ENCODE measurements around the gene FLNB. TPM values are rescaled to one million over a fixed set of nuclear protein-coding genes. Genes with fewer than 3 reads are reported as not detected.

The FLNB gene
- total and polyA plus RNA-seq, 9 of the 15 experiments (the other 6 are each of a cell fraction or from before 2014, with no cell fraction given) = 9.4 to 48.1 (median 25.6) TPM

DNA sequence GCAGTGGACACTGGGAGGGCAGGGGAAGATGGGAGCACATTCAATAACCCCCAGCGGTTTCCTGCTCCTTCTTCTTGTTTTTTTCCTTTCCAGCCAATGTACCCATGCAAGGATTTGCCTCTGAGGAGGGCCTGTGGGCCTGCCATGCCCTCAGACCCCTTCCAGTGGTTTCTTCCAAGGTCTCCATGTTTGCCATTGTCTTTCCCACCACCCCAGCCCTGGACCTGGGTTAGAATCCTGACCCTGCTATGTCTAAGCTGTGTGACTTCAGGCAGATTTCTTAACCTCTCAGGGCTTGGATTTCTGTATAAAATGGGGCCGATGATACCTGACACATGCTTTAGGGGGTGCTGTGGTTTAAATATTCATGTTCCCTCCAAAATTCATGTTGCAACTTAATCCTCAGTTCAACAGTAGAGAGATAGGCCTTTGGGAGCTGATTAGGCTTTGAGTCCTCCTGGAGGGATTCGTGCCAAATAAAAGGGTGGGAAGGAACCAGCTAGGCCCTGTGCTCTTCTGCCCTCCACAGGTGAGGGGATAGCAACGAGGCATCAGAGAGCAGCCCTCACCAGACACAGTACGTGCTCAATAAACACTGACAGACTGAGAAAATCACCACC is 46.3 kb upstream of the FLNB start (continued):
- TF ChIP-seq CBX3 (IDR thresholded peaks at IDR 0.05; ENCODE audit: borderline replicate concordance in 1 of 2, low read length in 2 of 2) = 0 out of 3 replicates have a peak, but pooled peaks of 1 of the 2 experiments have one; percentile 47
- peak; percentile 95 for TF ChIP-seq ZFP36 (IDR thresholded peaks at IDR 0.05; ENCODE audit: low read depth, low read length, partially characterized antibody)
- peak; percentile 41; the same call in 1 of the 2 replicates for TF ChIP-seq L3MBTL2 (IDR thresholded peaks at IDR 0.05)
- TF ChIP-seq ZEB2 (IDR thresholded peaks at IDR 0.05) = 0 out of 2 replicates have a peak, but pooled peaks have one; percentile 17
- TF ChIP-seq MEF2A (IDR thresholded peaks at IDR 0.05; ENCODE audit: control insufficient read depth, low read depth, low read length) = no peak
- peak; percentile 62 to 76 for TF ChIP-seq RAD21 (CRISPR knock-in tag; conservative IDR thresholded peaks at IDR 0.05 in 1 of 2, IDR thresholded peaks at IDR 0.05 in 1 of 2)
- TF ChIP-seq, protein P1, sequence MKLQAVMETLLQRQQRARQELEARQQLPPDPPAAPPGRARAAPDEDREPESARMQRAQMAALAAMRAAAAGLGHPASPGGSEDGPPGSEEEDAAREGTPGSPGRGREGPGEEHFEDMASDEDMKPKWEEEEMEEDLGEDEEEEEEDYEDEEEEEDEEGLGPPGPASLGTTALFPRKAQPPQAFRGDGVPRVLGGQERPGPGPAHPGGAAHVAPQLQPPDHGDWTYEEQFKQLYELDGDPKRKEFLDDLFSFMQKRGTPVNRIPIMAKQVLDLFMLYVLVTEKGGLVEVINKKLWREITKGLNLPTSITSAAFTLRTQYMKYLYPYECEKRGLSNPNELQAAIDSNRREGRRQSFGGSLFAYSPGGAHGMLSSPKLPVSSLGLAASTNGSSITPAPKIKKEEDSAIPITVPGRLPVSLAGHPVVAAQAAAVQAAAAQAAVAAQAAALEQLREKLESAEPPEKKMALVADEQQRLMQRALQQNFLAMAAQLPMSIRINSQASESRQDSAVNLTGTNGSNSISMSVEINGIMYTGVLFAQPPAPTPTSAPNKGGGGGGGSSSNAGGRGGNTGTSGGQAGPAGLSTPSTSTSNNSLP (IDR thresholded peaks at IDR 0.05; ENCODE audit: borderline replicate concordance, low read depth, low read length) = 0 out of 2 replicates have a peak, but pooled peaks have one; percentile 50
- TF ChIP-seq ZNF263 (CRISPR knock-in tag; IDR thresholded peaks at IDR 0.05; ENCODE audit: borderline replicate concordance) = no peak
- TF ChIP-seq, protein P2, sequence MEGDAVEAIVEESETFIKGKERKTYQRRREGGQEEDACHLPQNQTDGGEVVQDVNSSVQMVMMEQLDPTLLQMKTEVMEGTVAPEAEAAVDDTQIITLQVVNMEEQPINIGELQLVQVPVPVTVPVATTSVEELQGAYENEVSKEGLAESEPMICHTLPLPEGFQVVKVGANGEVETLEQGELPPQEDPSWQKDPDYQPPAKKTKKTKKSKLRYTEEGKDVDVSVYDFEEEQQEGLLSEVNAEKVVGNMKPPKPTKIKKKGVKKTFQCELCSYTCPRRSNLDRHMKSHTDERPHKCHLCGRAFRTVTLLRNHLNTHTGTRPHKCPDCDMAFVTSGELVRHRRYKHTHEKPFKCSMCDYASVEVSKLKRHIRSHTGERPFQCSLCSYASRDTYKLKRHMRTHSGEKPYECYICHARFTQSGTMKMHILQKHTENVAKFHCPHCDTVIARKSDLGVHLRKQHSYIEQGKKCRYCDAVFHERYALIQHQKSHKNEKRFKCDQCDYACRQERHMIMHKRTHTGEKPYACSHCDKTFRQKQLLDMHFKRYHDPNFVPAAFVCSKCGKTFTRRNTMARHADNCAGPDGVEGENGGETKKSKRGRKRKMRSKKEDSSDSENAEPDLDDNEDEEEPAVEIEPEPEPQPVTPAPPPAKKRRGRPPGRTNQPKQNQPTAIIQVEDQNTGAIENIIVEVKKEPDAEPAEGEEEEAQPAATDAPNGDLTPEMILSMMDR (IDR thresholded peaks at IDR 0.05 in 2 of 3, conservative IDR thresholded peaks at IDR 0.05 in 1 of 3; ENCODE audit: insufficient read depth in 2 of 3, low read depth in 1 of 3, low read length in 3 of 3) = peak; percentile 28 to 63 (median 59); a peak in 5 of 6 replicates
- no peak for TF ChIP-seq NFIX (CRISPR knock-in tag; IDR thresholded peaks at IDR 0.05; ENCODE audit: low read depth)
- TF ChIP-seq CEBPB (tag; IDR thresholded peaks at IDR 0.05) = peak; percentile 90
- TF ChIP-seq TRIM24 (IDR thresholded peaks at IDR 0.05) = peak; percentile 65 to 68
- TF ChIP-seq BRD9 (IDR thresholded peaks at IDR 0.05; ENCODE audit: low read depth, partially characterized antibody) = peak; percentile 43
- TF ChIP-seq, protein P3, sequence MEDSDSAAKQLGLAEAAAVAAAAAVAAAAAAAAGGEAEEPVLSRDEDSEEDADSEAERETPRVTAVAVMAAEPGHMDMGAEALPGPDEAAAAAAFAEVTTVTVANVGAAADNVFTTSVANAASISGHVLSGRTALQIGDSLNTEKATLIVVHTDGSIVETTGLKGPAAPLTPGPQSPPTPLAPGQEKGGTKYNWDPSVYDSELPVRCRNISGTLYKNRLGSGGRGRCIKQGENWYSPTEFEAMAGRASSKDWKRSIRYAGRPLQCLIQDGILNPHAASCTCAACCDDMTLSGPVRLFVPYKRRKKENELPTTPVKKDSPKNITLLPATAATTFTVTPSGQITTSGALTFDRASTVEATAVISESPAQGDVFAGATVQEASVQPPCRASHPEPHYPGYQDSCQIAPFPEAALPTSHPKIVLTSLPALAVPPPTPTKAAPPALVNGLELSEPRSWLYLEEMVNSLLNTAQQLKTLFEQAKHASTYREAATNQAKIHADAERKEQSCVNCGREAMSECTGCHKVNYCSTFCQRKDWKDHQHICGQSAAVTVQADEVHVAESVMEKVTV (CRISPR knock-in tag; IDR thresholded peaks at IDR 0.05) = peak; percentile 42; the same call in 1 of the 2 replicates
- TF ChIP-seq KLF6 (CRISPR knock-in tag; IDR thresholded peaks at IDR 0.05; ENCODE audit: borderline replicate concordance) = no peak
- TF ChIP-seq SMARCA5 (IDR thresholded peaks at IDR 0.05) = peak; percentile 78; the same call in 1 of the 2 replicates
- TF ChIP-seq RBM25 (IDR thresholded peaks at IDR 0.05; ENCODE audit: low read depth, low read length, severe bottlenecking) = peak; percentile 81

All from K562 (cell line).